ENCODE measurements around the gene ABCC5. TPM values are rescaled to one million over a fixed set of nuclear protein-coding genes. Genes with fewer than 3 reads are reported as not detected.

The ABCC5 gene
- polyA plus RNA-seq, 1 donor (not counting 4 experiments of a cell fraction or from before 2014, with no cell fraction given): 28.7 TPM

- Histone ChIP-seq H3K4me1 (ENCODE audit: control insufficient read depth, extremely low read depth, insufficient read depth, low read length) (peaks cover 4% of the 10 kb centered on the region), H3K27ac (ENCODE audit: control insufficient read depth, insufficient read depth, low read length) (no peak overlapping the region), H3K79me2 (ENCODE audit: control insufficient read depth, insufficient read depth, low read length) (no peaks in the 10 kb centered on the region), H3K4me3 (ENCODE audit: control insufficient read depth in 2 of 3, extremely low read depth in 1 of 3, insufficient read depth in 2 of 3, low read depth in 1 of 3, low read length in 3 of 3) (no peak overlapping the region), H3K9me3 (ENCODE audit: control insufficient read depth, low read depth, low read length) (no peaks in the 10 kb centered on the region), H3K4me2 (ENCODE audit: control insufficient read depth, extremely low read depth, insufficient read depth, low read depth, low read length) (no peak overlapping the region), H2AFZ (ENCODE audit: control insufficient read depth, low read length) (no peak overlapping the region), H3K9me1 (ENCODE audit: control insufficient read depth, extremely low read depth, insufficient read depth, low read length) (no peaks in the 10 kb centered on the region), H4K20me1 (ENCODE audit: control insufficient read depth, extremely low read depth, insufficient read depth, low read length) (no peaks in the 10 kb centered on the region), H3K9ac (ENCODE audit: control insufficient read depth, extremely low read depth, insufficient read depth, low read length) (no peak overlapping the region), H3K36me3 (ENCODE audit: control insufficient read depth in 2 of 2, extremely low read depth in 1 of 2, insufficient read depth in 2 of 2, low read length in 2 of 2) (peaks cover 16 to 24% of the 10 kb centered on the region in 2 experiments), H3K27me3 (ENCODE audit: control insufficient read depth, extremely low read depth, insufficient read depth, low read length) (no peaks in the 10 kb centered on the region)
- dilution Hi-C loops (cut with MboI; ENCODE audit: extremely low pct_ligation_motif_present, low sequenced_read_pairs): no loop called here
- no peak for TF ChIP-seq CTCF (optimal IDR thresholded peaks at IDR 0.05 in 1 of 3, IDR thresholded peaks at IDR 0.05 in 1 of 3, conservative IDR thresholded peaks at IDR 0.05 in 1 of 3; ENCODE audit: extremely low read depth in 1 of 3, insufficient read depth in 2 of 3, low read length in 3 of 3)
- no peak for DNase-seq (ENCODE audit: low read depth, low spot score)
- no peak for FAIRE-seq
Measured at GRCh38 chr3:183967693-183968092, 50.0 kb downstream of the ABCC5 start.

- no peaks in the 10 kb centered on the region for H3K9me1 ChIP-seq (ENCODE audit: control insufficient read depth, extremely low read depth, insufficient read depth, low read length)
- dilution Hi-C loops (cut with MboI; ENCODE audit: extremely low pct_ligation_motif_present, low sequenced_read_pairs): no loop called here
- FAIRE-seq (no peak), DNase-seq (ENCODE audit: low read depth, low spot score) (no peak)
- no peak overlapping the region for H3K9ac ChIP-seq (ENCODE audit: control insufficient read depth, extremely low read depth, insufficient read depth, low read length)
- H3K27ac ChIP-seq (ENCODE audit: control insufficient read depth, insufficient read depth, low read length): no peak overlapping the region
- H3K27me3 ChIP-seq (ENCODE audit: control insufficient read depth, extremely low read depth, insufficient read depth, low read length): no peaks in the 10 kb centered on the region
- no peak overlapping the region for H3K4me3 ChIP-seq (ENCODE audit: control insufficient read depth in 2 of 3, extremely low read depth in 1 of 3, insufficient read depth in 2 of 3, low read depth in 1 of 3, low read length in 3 of 3)
- H2AFZ ChIP-seq (ENCODE audit: control insufficient read depth, low read length): no peak overlapping the region
- H3K4me2 ChIP-seq (ENCODE audit: control insufficient read depth, extremely low read depth, insufficient read depth, low read depth, low read length): no peak overlapping the region
- TF ChIP-seq CTCF (optimal IDR thresholded peaks at IDR 0.05 in 1 of 3, IDR thresholded peaks at IDR 0.05 in 1 of 3, conservative IDR thresholded peaks at IDR 0.05 in 1 of 3; ENCODE audit: extremely low read depth in 1 of 3, insufficient read depth in 2 of 3, low read length in 3 of 3) (no peak), EZH2 (IDR thresholded peaks at IDR 0.05; ENCODE audit: low read length) (no peak)
- H3K9me3 ChIP-seq (ENCODE audit: control insufficient read depth, low read depth, low read length): no peaks in the 10 kb centered on the region
- no peaks in the 10 kb centered on the region for H3K79me2 ChIP-seq (ENCODE audit: control insufficient read depth, insufficient read depth, low read length)
- no peaks in the 10 kb centered on the region for H4K20me1 ChIP-seq (ENCODE audit: control insufficient read depth, extremely low read depth, insufficient read depth, low read length)
- peaks cover 4% of the 10 kb centered on the region for H3K4me1 ChIP-seq (ENCODE audit: control insufficient read depth, extremely low read depth, insufficient read depth, low read length)
- peaks cover 14 to 24% of the 10 kb centered on the region in 2 experiments for H3K36me3 ChIP-seq (ENCODE audit: control insufficient read depth in 2 of 2, extremely low read depth in 1 of 2, insufficient read depth in 2 of 2, low read length in 2 of 2)
Measured at GRCh38 chr3:183966361-183966791, 51.3 kb downstream of the ABCC5 start.

All from keratinocyte (primary cell).